Thyroid gland (tissue), 4 donors: ENCODE data around the gene STYXL2.

Source experiments
- CTCF ChIP-seq, 6 experiments: fragments of 200-600 bp in 3 of 6; fragments of 450-650 bp in 3 of 6; sonication (generic) in 3 of 6; IDR thresholded peaks; one replicate each; pipeline ENCODE4 v1.5.1; 2016 to 2019; ENCODE audit warnings: antibody characterized with exemption in 6 of 6, mild to moderate bottlenecking in 2 of 6, inconsistent platforms in 1 of 6, moderate library complexity in 1 of 6
- POLR2A ChIP-seq, 2 donors: fragments of 450-650 bp; IDR thresholded peaks; one replicate each; pipeline ENCODE4 v1.6.1; 2017; ENCODE audit warnings: antibody characterized with exemption in 2 of 2, mild to moderate bottlenecking in 2 of 2, moderate library complexity in 1 of 2

- TF ChIP-seq CTCF (IDR thresholded peaks at IDR 0.05) (no peak), POLR2A (IDR thresholded peaks at IDR 0.05) (no peak)
These were observed 23.4 kb downstream of the STYXL2 start for GRCh38 chr1:167117225-167117624.
